Measurements from ENCODE around the gene EXOSC2. TPM values are rescaled to one million over a fixed set of nuclear protein-coding genes. Genes with fewer than 3 reads are reported as not detected.
A peak's percentile ranks its signal among the peaks of the same experiment; 100 is the strongest.

The EXOSC2 gene, protein sequence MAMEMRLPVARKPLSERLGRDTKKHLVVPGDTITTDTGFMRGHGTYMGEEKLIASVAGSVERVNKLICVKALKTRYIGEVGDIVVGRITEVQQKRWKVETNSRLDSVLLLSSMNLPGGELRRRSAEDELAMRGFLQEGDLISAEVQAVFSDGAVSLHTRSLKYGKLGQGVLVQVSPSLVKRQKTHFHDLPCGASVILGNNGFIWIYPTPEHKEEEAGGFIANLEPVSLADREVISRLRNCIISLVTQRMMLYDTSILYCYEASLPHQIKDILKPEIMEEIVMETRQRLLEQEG
- total RNA-seq (10 to 100 TPM; 17.5 to 27.6 TPM), polyA plus RNA-seq (ENCODE audit: insufficient read length in 6 of 6) (10 to 100 TPM; 47.4 to 56.4 (median 54.5) TPM)
- long read RNA-seq, donor 1, transcript EXOSC2-207 (3 exons, 2,766 nt) = major isoform, 7 of 14 reads
- long read RNA-seq, donor 1, transcript EXOSC2-204 (9 exons, 2,040 nt) = major isoform, 7 of 14 reads
- long read RNA-seq, donor 1, partial matches to known transcripts = 0 of 14 reads
- long read RNA-seq, donor 1, other reads (novel, unspliced or antisense) = 0 of 14 reads
- long read RNA-seq, donor 2, partial matches to known transcripts = 0 of 4 reads
- long read RNA-seq, donor 2, other reads (novel, unspliced or antisense) = 0 of 4 reads
- long read RNA-seq, donor 3, partial matches to known transcripts = 0 of 4 reads
- long read RNA-seq, donor 3, other reads (novel, unspliced or antisense) = 0 of 4 reads
- long read RNA-seq, donor 4, transcript EXOSC2-204 (9 exons, 2,040 nt) = major isoform, 6 of 8 reads
- long read RNA-seq, donor 4, partial matches to known transcripts = 0 of 8 reads
- long read RNA-seq, donor 4, other reads (novel, unspliced or antisense) = 1 of 8 reads
- long read RNA-seq, donor 5, partial matches to known transcripts = 9 of 14 reads
- long read RNA-seq, donor 5, other reads (novel, unspliced or antisense) = 0 of 14 reads
- long read RNA-seq, donor 6, partial matches to known transcripts = 0 of 2 reads
- long read RNA-seq, donor 6, other reads (novel, unspliced or antisense) = 0 of 2 reads
- long read RNA-seq, donor 7, partial matches to known transcripts = 0 of 5 reads
- long read RNA-seq, donor 7, other reads (novel, unspliced or antisense) = 0 of 5 reads
- long read RNA-seq, donor 8, partial matches to known transcripts = 0 of 5 reads
- long read RNA-seq, donor 8, other reads (novel, unspliced or antisense) = 0 of 5 reads
- long read RNA-seq, donor 9 = 0 reads
- long read RNA-seq, donor 10, transcript EXOSC2-204 (9 exons, 2,040 nt) = major isoform, 11 of 13 reads
- long read RNA-seq, donor 10, partial matches to known transcripts = 0 of 13 reads
- long read RNA-seq, donor 10, other reads (novel, unspliced or antisense) = 2 of 13 reads
- long read RNA-seq, donor 11, transcript EXOSC2-204 (9 exons, 2,040 nt) = major isoform, 5 of 8 reads
- long read RNA-seq, donor 11, partial matches to known transcripts = 0 of 8 reads
- long read RNA-seq, donor 11, other reads (novel, unspliced or antisense) = 0 of 8 reads
- long read RNA-seq, donor 12, transcript EXOSC2-207 (3 exons, 2,766 nt) = major isoform, 5 of 6 reads
- long read RNA-seq, donor 12, partial matches to known transcripts = 0 of 6 reads
- long read RNA-seq, donor 12, other reads (novel, unspliced or antisense) = 0 of 6 reads

DNA sequence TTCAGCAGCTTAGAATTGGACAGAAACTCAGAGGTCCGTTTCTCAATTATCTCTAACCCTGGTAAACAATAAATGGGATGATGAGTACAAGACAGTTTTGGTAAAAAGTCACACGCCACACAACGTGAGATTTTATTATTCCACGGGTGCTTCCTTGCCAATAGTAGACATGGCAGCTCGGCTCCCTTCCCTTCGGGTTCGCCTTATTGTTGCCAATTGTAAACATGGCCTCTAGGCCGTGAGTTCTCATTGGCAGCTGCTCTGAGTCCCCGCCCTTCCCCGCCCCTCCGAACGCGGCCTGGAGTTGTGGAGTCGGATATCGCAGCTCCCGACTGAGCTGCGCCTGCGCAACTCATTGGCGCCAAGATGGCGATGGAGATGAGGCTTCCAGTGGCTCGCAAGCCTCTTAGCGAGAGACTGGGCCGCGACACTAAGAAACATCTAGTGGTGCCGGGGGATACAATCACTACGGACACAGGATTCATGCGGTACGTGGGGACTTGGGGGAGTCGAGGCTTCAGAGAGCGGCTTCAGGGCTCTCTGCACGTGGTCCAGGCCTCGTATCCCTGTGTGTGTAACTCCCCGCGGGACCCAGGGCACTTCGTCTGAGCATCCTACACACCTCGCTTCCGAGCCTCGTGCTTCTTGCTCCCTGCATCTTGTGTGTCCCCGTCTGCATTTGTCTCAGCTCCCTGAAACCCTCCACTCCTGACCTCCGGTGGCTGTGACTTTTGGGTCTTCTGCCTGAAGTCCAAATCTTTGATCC is at the start of gene EXOSC2:
EXOSC2 (plus strand) TSS at position 355 of the 766 bp plus-strand sequence; CDS start at position 367, 12 bp downstream.
- H3K27ac ChIP-seq = peak within 1 kb of the TSS; percentile 53 to 59
- H3K4me1 ChIP-seq = peaks cover 3 to 29% of the 10 kb centered on the region in 2 donors
- no peaks in the 10 kb centered on the region for H3K9me3 ChIP-seq
- ATAC-seq (peak; percentile 94), DNase-seq (peak; percentile 94 to 99 (median 98))
- H3K4me3 ChIP-seq = peak within 1 kb of the TSS; percentile 57 to 69
- TF ChIP-seq, protein P1, sequence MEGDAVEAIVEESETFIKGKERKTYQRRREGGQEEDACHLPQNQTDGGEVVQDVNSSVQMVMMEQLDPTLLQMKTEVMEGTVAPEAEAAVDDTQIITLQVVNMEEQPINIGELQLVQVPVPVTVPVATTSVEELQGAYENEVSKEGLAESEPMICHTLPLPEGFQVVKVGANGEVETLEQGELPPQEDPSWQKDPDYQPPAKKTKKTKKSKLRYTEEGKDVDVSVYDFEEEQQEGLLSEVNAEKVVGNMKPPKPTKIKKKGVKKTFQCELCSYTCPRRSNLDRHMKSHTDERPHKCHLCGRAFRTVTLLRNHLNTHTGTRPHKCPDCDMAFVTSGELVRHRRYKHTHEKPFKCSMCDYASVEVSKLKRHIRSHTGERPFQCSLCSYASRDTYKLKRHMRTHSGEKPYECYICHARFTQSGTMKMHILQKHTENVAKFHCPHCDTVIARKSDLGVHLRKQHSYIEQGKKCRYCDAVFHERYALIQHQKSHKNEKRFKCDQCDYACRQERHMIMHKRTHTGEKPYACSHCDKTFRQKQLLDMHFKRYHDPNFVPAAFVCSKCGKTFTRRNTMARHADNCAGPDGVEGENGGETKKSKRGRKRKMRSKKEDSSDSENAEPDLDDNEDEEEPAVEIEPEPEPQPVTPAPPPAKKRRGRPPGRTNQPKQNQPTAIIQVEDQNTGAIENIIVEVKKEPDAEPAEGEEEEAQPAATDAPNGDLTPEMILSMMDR (IDR thresholded peaks at IDR 0.05) = no peak
- peaks cover 0 to 34% of the 10 kb centered on the region in 2 donors for H3K36me3 ChIP-seq
- H3K27me3 ChIP-seq = no peaks in the 10 kb centered on the region
- intact Hi-C loops (cut with DNase I) = no loop called here

DNA sequence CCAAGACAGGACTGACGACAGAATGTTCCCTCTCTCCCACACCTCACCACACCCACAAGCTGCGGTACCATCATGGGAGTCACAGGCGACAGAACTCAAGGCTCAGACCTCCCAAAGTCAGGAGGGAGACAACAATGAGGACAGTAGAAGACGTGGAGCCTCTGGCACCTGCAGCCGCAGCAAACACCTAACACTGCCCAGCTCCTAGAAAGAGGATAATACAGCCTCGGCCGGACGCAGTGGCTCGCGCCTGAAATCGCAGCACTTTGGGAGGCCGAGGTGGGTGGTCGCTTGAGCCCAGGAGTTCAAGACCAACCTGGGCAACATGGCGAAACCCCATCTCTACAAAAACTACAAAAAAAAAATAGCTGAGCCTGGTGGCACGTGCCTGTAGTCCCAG is 42.4 kb upstream of the EXOSC2 start:
- intact Hi-C loops (cut with DNase I) = no loop called here

DNA sequence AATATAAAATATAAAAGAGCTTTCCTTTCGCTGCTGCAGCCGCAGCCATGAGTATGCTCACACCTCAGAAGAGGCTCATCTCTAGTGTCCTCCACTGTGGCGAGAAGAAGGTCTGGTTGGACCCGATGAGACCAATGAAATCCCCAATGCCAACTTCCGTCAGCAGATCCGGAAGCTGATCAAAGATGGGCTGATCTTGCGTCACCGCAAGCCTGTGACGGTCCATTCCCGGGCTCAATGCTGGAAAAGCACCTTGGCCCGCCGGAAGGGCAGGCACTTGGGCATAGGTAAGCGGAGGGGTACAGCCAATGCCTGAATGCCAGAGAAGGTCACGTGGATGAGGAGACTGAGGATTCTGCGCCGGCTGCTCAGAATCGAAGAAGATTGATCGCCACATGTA is 41.8 kb upstream of the EXOSC2 start:
- TF ChIP-seq, protein P1 (IDR thresholded peaks at IDR 0.05) = no peak
- Histone ChIP-seq H3K9me3 (no peaks in the 10 kb centered on the region), H3K27me3 (peaks cover 8 to 92% of the 10 kb centered on the region in 2 donors), H3K4me3 (no peak overlapping the region), H3K27ac (no peak overlapping the region), H3K4me1 (no peaks in the 10 kb centered on the region), H3K36me3 (no peaks in the 10 kb centered on the region)
- ATAC-seq (no peak), DNase-seq (peak in 1 of 4 donors; percentile 44)
- intact Hi-C loops (cut with DNase I) = no loop called here

More for the DNA sequence above, 42.4 kb upstream of the EXOSC2 start:
- TF ChIP-seq, protein P1 (IDR thresholded peaks at IDR 0.05) = no peak
- peaks cover 4 to 89% of the 10 kb centered on the region in 2 donors for H3K27me3 ChIP-seq
- no peak overlapping the region for H3K27ac ChIP-seq
- no peaks in the 10 kb centered on the region for H3K36me3 ChIP-seq
- no peaks in the 10 kb centered on the region for H3K4me1 ChIP-seq
- H3K4me3 ChIP-seq = no peak overlapping the region
- DNase-seq (peak in 1 of 4 donors; percentile 54), ATAC-seq (no peak)
- H3K9me3 ChIP-seq = no peaks in the 10 kb centered on the region

DNA sequence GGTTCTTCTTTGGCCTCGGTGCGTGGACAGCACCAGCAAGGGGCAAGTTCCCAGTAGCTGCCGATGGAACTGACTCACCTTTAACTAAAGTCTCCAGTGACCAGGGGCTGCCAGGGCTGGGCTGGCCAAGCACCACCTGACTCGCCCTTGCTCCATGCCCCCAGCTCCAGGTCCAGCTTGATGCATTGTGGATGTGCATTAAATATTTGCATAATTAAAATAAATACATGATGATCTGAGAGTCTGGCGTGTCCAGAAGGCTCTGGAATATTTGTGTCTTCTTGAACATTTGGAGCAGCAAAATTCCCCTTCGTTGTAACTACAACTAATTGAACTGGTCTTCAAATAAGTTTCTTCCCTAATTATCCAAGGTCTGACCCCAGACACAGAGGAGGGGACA is 38.7 kb upstream of the EXOSC2 start:
- Histone ChIP-seq H3K4me3 (no peak overlapping the region), H3K27me3 (peaks cover 38 to 96% of the 10 kb centered on the region in 2 donors), H3K4me1 (peaks cover 0 to 5% of the 10 kb centered on the region in 2 donors), H3K27ac (no peak overlapping the region), H3K36me3 (no peaks in the 10 kb centered on the region), H3K9me3 (no peaks in the 10 kb centered on the region)
- intact Hi-C loops (cut with DNase I) = no loop called here
- DNase-seq = peak in 1 of 4 donors; percentile 34
- TF ChIP-seq, protein P1 (IDR thresholded peaks at IDR 0.05) = no peak
- no peak for ATAC-seq

All from left lung (tissue), 14 donors.